Keratinocyte (primary cell): ENCODE measurements around the gene MCRIP2. TPM values are rescaled to one million over a fixed set of nuclear protein-coding genes. Genes with fewer than 3 reads are reported as not detected.

Experiments used
- DNase-seq: peaks from one replicate; pipeline ENCODE4 v3.0.0-alpha.2; 2011; ENCODE audit warnings: low read depth, missing footprints, low spot score
- FAIRE-seq: peaks from 2 replicates; lab custom pipeline; 2011; peaks lifted over from hg19 to GRCh38; lab: Jason Lieb, UNC
- H2AFZ ChIP-seq: 2 replicates; pipeline ENCODE4 v1.6.0; 2012; ENCODE audit warnings: low read length, control low read depth, inconsistent platforms; ENCODE audit not compliant: control insufficient read depth
- H3K27ac ChIP-seq: 2 replicates; pipeline ENCODE4 v1.5.1; 2011; ENCODE audit warnings: low read length; ENCODE audit not compliant: control insufficient read depth, insufficient read depth
- H3K27me3 ChIP-seq: 3 replicates; pipeline ENCODE4 v1.6.0; 2011; ENCODE audit warnings: low read length; ENCODE audit not compliant: control insufficient read depth, insufficient read depth; ENCODE audit errors: extremely low read depth
- H3K36me3 ChIP-seq, 2 experiments: 2 replicates in 1 of 2; 3 replicates in 1 of 2; pipeline ENCODE4 v1.5.1; 2011; ENCODE audit warnings: low read length in 2 of 2, mild to moderate bottlenecking in 1 of 2; ENCODE audit not compliant: control insufficient read depth in 2 of 2, insufficient read depth in 2 of 2; ENCODE audit errors: extremely low read depth in 1 of 2
- H3K4me1 ChIP-seq: 3 replicates; pipeline ENCODE4 v1.5.1; 2011; ENCODE audit warnings: low read length; ENCODE audit not compliant: control insufficient read depth, insufficient read depth; ENCODE audit errors: extremely low read depth
- H3K4me2 ChIP-seq: 3 replicates; pipeline ENCODE4 v1.6.0; 2011; ENCODE audit warnings: low read depth, low read length; ENCODE audit not compliant: control insufficient read depth, insufficient read depth; ENCODE audit errors: extremely low read depth
- H3K4me3 ChIP-seq, 3 experiments: fragments of 200-600 bp in 1 of 3; sonication (generic) in 1 of 3; 2 replicates in 2 of 3; 3 replicates in 1 of 3; pipeline ENCODE4 v1.5.1; 2011 to 2016; ENCODE audit warnings: low read length in 3 of 3, mild to moderate bottlenecking in 3 of 3, control low read depth in 2 of 3, inconsistent platforms in 1 of 3, low read depth in 1 of 3, mixed read lengths in 1 of 3, mixed run types in 1 of 3, moderate library complexity in 1 of 3; ENCODE audit not compliant: control insufficient read depth in 2 of 3, insufficient read depth in 2 of 3; ENCODE audit errors: extremely low read depth in 1 of 3
- H3K79me2 ChIP-seq: 2 replicates; pipeline ENCODE4 v1.6.0; 2012; ENCODE audit warnings: low read length; ENCODE audit not compliant: control insufficient read depth, insufficient read depth
- H3K9ac ChIP-seq: 3 replicates; pipeline ENCODE4 v1.6.0; 2011; ENCODE audit warnings: low read length; ENCODE audit not compliant: control insufficient read depth, insufficient read depth; ENCODE audit errors: extremely low read depth
- H3K9me1 ChIP-seq: 3 replicates; pipeline ENCODE4 v1.6.0; 2011; ENCODE audit warnings: low read length; ENCODE audit not compliant: control insufficient read depth, insufficient read depth; ENCODE audit errors: extremely low read depth
- H3K9me3 ChIP-seq: 2 replicates; pipeline ENCODE4 v1.5.1; 2012; ENCODE audit warnings: low read depth, low read length; ENCODE audit not compliant: control insufficient read depth
- H4K20me1 ChIP-seq: 3 replicates; pipeline ENCODE4 v1.6.0; 2011; ENCODE audit warnings: low read length; ENCODE audit not compliant: control insufficient read depth, insufficient read depth; ENCODE audit errors: extremely low read depth
- CTCF ChIP-seq, 3 experiments: IDR thresholded peaks in 1 of 3; conservative IDR thresholded peaks in 1 of 3; optimal IDR thresholded peaks in 1 of 3; 2 replicates in 2 of 3; 3 replicates in 1 of 3; pipeline versions ENCODE3 to v1.5.1; 2011; ENCODE audit warnings: low read length in 3 of 3, mild to moderate bottlenecking in 3 of 3, moderate library complexity in 2 of 3, control low read depth in 1 of 3, inconsistent platforms in 1 of 3; ENCODE audit not compliant: insufficient read depth in 2 of 3; ENCODE audit errors: extremely low read depth in 1 of 3
- EZH2 ChIP-seq: IDR thresholded peaks from one replicate; pipeline ENCODE4 v1.6.1; 2012; ENCODE audit warnings: inconsistent platforms, mild to moderate bottlenecking, low read length, moderate library complexity
- dilution Hi-C: fragments of 300-500 bp; cut with MboI; formaldehyde crosslinking; loops from one replicate; pipeline ENCODE4 v1.7.0; 2020; ENCODE audit warnings: low sequenced_read_pairs; ENCODE audit not compliant: extremely low pct_ligation_motif_present
- polyA plus RNA-seq, 5 experiments: library from polyadenylated mRNA; depleted of rRNA in 3 of 5; stranded (reverse) in 3 of 5; stranded (forward) in 1 of 5; unstranded in 1 of 5; fragments of >200 nt; gene quantifications; 1 replicate in 1 of 5; 2 replicates in 3 of 5; 3 replicates in 1 of 5; pipeline versions ENCODE4 v1.2.1 to v1.2.3, GENCODE V29; 2011 to 2012; ENCODE audit warnings: missing spikeins in 2 of 5, low read depth in 1 of 5, low replicate concordance in 1 of 5

The MCRIP2 gene
- polyA plus RNA-seq, 1 donor (not counting 4 experiments of a cell fraction or from before 2014, with no cell fraction given), result 8.1 TPM

GRCh38 chr16:683396-684070, 41.9 kb downstream of the MCRIP2 start:
- peaks cover 27% of the 10 kb centered on the region for H3K4me1 ChIP-seq

GRCh38 chr16:684071-684794, 42.6 kb downstream of the MCRIP2 start, which contains the start of gene JMJD8:
Gene JMJD8, minus strand, starts transcription at chr16:684334. Its CDS starts 15 bp downstream, at chr16:684319.
- no peak for FAIRE-seq
- peak within 1 kb of the TSS; percentile 36 for H3K27ac ChIP-seq
- H3K4me2 ChIP-seq, result peak within 1 kb of the TSS; percentile 80
- H3K9me3 ChIP-seq, result no peaks in the 10 kb centered on the region
- peak within 1 kb of the TSS; percentile 60 for H3K9ac ChIP-seq
- dilution Hi-C loops, result no loop called here
- H3K4me3 ChIP-seq, result peak within 1 kb of the TSS; percentile 60 to 68 (median 66)
- no peaks in the 10 kb centered on the region for H3K27me3 ChIP-seq
- H3K4me1 ChIP-seq, result peaks cover 27% of the 10 kb centered on the region
- peaks cover 12 to 37% of the 10 kb centered on the region in 2 experiments for H3K36me3 ChIP-seq
- H3K79me2 ChIP-seq, result peaks cover 37% of the 10 kb centered on the region
- DNase-seq, result no peak
- H2AFZ ChIP-seq, result no peak within 1 kb of the TSS
- TF ChIP-seq CTCF (optimal IDR thresholded peaks at IDR 0.05 in 1 of 3, IDR thresholded peaks at IDR 0.05 in 1 of 3, conservative IDR thresholded peaks at IDR 0.05 in 1 of 3; ENCODE audit: extremely low read depth in 1 of 3, insufficient read depth in 2 of 3, low read length in 3 of 3), result no peak
- H4K20me1 ChIP-seq, result peaks cover 16% of the 10 kb centered on the region
- no peaks in the 10 kb centered on the region for H3K9me1 ChIP-seq

More at GRCh38 chr16:683396-684070, 41.9 kb downstream of the MCRIP2 start:
- TF ChIP-seq EZH2, result no peak
- TF ChIP-seq CTCF (optimal IDR thresholded peaks at IDR 0.05 in 1 of 3, IDR thresholded peaks at IDR 0.05 in 1 of 3, conservative IDR thresholded peaks at IDR 0.05 in 1 of 3; ENCODE audit: extremely low read depth in 1 of 3, insufficient read depth in 2 of 3, low read length in 3 of 3), result no peak
- peak overlapping the region; percentile 31 for H3K27ac ChIP-seq
- H3K9ac ChIP-seq, result peak overlapping the region; percentile 60
- no peaks in the 10 kb centered on the region for H3K27me3 ChIP-seq
- peak overlapping the region; percentile 60 to 68 (median 66) for H3K4me3 ChIP-seq
- H3K36me3 ChIP-seq, result peaks cover 12 to 37% of the 10 kb centered on the region in 2 experiments
- H2AFZ ChIP-seq, result no peak overlapping the region
- peaks cover 16% of the 10 kb centered on the region for H4K20me1 ChIP-seq
- dilution Hi-C loops, result no loop called here
- peak overlapping the region; percentile 80 for H3K4me2 ChIP-seq
- H3K9me3 ChIP-seq, result no peaks in the 10 kb centered on the region
- FAIRE-seq, result no peak
- no peak for DNase-seq
- H3K79me2 ChIP-seq, result peaks cover 37% of the 10 kb centered on the region
- no peaks in the 10 kb centered on the region for H3K9me1 ChIP-seq
